HK-2 (cell line): Measurements from ENCODE around the gene SORCS3.
A peak's percentile ranks its signal among the peaks of the same experiment; 100 is the strongest.

Experiments used
- DNase-seq: peaks from one replicate; pipeline ENCODE4 v3.0.0-alpha.2; 2018; ENCODE audit not compliant: unreplicated experiment

SORCS3 gene

DNA sequence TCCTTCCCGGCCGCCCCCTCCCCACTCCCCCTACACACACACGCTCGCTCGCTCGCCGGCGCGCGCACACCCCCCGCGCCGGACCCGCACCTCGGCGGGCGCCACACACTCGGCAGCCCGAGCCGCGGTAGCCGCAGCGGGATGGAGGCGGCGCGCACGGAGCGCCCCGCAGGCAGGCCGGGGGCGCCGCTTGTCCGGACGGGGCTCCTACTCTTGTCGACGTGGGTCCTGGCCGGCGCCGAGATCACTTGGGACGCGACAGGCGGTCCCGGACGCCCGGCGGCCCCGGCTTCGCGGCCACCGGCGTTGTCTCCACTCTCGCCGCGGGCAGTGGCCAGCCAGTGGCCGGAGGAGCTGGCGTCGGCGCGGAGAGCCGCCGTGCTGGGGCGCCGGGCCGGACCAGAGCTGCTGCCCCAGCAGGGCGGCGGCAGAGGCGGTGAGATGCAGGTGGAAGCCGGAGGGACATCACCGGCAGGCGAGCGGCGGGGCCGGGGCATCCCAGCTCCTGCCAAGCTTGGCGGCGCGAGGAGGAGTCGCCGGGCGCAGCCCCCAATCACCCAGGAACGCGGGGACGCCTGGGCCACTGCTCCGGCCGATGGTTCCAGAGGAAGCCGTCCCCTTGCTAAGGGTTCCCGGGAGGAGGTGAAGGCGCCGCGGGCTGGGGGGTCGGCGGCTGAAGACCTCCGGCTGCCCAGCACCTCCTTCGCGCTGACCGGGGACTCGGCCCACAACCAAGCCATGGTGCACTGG, at the start of gene SORCS3:
SORCS3 (plus strand) TSS at position 104 of the 750 bp plus-strand sequence.
- DNase-seq: no peak

DNA sequence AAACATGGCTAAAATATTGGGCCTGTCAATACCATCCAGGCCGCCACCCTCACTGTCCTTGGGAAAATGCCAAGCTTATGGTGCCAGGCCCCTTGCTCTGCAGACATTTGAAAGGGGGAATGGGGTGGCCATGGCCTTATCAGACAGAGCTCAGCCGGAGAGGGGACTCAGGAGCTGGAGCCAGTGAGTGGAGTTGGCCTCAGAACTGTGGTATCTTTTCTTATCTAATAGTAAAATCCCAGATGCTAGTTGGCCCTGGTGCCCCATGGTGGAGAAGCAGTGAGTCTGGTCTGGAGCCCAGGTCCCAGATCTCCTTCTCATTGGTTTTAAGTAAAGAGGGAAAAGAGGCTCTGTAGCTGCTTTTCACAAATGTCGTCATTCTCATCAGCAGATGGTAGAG, 49.6 kb upstream of the SORCS3 start:
- DNase-seq: no peak

DNA sequence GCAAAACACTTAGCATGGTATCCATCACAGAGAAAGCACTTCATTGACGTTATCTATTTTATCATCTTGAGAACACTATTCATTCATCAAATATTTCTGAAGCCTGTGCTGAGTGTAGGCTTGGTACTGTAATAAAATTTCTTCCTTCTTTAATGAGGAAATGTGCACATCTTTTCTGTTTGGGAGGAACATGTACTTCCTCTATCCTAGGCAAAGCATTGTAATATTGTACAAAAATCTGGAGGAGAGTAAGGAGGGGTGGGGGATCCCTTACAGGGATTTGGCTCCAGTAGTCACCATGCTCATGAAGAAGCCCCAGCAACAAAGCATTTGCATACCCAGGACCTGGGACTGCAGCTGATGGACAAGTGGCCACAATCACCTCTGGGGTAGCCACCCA, 39.9 kb upstream of the SORCS3 start:
- no peak for DNase-seq

DNA sequence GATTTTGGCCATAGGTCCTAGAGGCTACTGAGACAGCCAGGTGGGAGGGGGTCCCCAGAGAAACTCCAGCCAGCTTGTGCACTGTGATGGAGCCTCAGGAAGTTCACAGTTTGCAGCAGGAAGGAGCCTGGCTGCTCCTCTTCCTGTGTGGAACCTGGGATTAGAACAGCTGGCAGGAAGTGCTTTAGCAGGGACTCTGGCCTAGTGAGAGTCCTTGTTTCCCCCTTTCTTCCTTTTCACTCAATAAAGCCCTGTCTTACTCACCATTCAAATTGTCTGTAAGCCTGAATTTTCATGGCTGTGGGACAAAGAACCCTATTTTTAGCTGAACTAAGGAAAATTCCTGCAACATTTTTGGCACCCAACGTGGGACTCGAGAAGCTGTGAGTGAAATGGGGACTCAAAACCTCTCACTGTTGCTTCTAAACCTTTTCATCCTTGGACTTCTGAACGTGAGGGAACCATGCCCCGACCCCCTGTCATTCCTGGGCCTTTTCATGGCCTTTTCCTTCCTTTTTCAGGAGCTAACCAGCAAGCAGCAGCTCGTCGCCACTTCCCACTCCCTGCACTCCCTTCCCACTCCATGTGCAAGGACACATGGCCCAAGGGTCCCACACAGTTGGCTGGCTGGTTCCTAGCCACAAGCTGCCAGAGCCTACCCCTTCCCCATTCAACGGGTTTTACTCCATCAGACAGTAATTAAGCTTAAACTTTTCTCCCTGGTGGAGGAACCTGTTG, 32.8 kb upstream of the SORCS3 start:
- DNase-seq: no peak

DNA sequence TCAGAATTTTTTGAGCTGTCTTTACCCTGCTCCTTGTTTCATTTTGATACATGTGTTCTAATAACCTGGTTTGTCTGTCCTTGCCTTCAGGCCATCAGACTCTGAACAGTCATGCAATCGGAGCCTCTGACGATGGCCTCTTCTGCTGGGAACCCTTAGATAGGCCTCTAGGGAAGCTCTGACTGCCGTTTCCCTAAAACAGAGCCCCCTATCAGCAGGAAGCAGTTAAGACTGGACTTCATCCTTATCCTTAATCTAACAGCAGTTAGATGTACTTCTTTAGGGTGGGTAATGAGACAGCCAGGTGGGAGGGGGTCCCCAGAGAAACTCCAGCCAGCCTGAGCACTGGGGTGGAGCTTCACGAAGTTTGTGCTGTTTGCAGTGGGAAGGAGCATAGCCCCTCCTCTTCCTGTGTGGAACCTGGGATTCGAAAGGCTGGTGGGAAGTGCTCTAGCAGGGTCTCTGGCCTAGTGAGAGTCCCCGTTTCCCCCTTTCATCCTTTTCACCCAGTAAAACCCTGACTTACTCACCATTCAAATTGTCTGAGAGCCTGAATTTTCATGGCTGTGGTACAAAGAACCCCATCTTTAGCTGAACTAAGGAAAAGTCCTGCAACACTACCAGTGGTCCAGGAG, 28.4 kb upstream of the SORCS3 start:
- DNase-seq: no peak

DNA sequence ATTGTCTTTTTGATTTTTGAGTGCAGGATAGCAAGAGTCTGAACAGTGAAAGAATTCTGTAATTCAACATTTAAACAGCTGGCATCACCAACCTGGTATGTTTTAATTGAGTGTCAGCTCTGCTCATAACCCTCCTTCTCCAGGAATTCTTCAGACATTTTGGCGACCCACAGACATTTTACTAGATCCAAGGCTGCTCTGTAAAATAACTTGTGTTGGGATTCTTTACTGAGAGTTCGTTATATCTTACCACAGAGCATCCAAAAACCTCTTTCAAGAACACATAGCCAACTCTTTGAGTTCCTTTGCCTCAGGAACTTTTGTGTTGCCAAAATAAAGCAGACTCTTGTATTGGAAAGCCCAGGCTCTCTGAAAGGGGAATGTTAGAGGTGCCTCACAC, 27.7 kb upstream of the SORCS3 start:
- no peak for DNase-seq

DNA sequence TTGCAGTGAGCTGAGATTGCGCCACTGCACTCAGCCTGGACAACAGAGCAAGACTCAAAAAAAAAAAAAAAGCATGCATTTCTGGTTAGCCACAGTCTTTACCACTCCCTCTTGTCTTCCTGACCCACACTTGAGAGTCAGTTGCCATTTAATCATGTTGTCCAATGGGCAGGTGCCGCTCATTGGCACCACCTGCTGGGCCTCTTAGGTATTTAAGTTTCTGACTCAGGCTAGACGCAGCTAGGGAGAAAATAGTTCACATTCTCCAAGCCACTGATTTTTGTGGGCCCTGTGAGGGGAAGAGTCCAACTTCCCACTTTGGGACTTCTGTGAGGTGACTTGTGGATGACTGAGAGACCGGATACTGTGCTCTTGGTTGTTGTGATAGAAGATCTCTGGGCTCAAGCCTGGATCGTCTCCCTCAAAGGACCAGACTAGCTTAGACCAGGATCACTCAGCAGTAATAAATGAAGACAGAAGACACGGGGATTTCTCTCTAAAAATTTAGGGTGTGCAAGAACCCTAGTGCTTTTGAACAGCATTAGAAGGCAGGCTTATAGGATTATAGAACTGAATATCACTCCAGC, 26.8 kb upstream of the SORCS3 start:
- peak; percentile 46 for DNase-seq

DNA sequence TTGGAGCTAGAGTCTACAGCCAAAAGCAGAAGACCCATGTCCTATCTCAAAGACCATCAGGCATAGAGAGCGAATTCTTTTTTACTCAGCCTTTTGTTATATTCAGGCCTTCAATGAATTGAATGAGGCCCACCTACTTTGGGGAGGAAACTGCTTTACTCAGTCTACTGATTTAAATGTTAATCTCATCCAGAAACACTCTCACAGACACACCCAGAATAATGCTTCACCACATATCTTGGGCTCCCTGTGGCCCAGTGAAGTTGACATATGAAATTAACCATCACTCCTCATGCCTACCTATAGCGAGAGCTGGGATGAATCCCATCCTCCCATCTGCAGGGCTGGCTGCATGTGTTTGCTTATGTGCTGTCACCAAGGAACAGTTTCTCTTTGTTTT, 26.0 kb upstream of the SORCS3 start:
- no peak for DNase-seq

DNA sequence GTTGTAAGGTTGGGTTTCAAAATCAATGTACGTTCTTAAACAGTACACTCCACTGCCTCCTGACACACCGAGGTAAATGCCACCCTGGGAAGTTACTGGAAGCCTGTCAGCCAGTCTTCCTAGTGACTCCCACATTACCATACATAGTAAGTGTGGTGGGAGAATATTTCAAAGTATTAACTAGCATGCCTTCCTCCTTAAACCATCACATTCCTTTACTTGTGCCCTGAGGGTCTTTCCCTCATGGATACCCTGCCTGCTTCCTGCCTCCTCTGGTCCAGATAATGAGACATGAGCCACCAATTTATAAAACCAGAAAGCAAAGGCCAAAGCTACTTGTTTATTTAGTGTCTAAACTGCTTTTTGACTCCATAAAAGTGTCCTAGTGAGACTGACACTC, 23.3 kb upstream of the SORCS3 start:
- DNase-seq: no peak

DNA sequence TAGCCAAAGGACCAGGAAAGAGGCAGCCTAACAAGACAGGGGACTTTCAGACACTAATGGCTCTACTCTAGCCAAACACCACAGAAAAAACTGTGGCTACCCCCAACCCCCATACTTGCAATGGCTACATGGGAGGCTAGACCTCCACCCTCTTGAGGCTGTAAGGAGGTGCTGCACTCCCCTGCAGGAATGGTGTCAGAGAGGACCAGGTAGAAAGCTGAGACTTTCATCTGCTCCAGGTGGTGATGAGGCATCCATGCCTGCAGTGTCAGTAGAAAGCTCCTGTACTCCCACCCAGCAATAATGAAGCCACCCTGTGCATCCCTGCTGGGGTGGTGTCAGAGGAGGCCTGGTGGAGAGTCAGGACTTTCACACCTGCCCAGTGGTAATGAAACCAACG, 18.9 kb upstream of the SORCS3 start:
- no peak for DNase-seq

DNA sequence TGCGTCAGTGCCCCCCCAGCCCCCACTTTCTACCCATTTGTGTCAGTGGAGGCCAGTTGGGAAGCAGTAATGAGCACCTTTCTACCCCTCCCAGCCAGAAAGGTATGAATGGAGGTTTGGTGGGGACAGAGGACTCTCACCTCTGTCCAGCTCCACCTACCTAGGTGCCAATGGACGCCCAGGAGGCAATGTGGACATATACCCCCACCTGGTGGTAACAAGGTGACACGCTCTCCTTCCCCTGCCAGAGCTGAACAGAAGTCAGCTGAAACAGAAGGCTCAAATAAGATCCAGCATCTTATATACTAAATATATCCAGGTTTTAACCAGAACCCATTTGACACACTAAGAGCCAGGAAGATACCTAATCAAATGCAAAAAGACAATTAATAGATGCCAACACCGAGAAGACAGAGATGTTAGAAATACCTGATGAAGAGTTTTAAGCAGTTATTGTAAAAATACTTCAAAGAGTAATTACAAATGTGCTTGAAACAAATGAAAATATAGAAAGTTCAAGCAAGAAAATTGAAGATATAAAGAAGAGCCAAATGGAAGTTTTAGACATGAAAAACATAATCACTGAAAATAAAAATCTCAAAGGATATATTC, 18.4 kb upstream of the SORCS3 start:
- DNase-seq: peak; percentile 30

DNA sequence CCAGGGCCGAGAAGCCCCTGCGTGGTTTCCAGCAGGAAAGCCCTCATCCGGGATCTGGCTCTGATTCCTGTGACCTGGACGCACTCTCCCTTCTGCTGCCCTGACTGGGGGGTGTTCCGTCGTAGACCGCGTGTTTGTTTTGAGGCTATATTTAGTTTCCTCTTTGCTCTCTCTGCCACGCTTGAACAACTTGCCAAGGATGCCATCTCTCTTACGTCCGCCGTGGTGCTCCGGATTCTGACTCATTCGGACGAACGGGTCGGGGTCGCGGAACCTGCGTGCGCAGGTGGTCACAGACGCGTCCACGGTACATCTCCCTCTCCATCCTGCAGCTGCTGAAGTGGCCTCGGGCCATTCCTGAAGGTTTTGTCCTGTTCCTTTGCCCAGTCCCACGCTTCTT, 10.4 kb upstream of the SORCS3 start:
- DNase-seq: no peak

DNA sequence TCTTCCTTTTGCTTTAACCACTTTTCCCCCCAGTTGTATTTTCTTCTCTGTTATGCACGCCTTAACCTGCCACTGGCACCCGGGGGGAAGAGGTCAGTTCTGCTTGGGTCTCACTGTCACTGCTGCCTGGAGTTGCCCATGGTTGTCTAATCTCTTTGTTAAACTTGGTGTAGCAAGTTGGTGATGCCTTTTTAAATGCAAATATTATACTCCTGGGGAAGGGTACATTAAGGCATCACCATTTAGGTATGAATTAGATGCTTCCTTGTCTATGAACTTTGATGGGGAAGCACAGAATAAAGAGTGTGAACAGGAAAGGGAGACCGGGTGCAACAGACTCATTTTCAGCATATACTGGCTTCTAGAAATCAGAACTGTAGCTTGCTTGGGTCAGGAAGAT, 9.1 kb upstream of the SORCS3 start:
- DNase-seq: no peak

DNA sequence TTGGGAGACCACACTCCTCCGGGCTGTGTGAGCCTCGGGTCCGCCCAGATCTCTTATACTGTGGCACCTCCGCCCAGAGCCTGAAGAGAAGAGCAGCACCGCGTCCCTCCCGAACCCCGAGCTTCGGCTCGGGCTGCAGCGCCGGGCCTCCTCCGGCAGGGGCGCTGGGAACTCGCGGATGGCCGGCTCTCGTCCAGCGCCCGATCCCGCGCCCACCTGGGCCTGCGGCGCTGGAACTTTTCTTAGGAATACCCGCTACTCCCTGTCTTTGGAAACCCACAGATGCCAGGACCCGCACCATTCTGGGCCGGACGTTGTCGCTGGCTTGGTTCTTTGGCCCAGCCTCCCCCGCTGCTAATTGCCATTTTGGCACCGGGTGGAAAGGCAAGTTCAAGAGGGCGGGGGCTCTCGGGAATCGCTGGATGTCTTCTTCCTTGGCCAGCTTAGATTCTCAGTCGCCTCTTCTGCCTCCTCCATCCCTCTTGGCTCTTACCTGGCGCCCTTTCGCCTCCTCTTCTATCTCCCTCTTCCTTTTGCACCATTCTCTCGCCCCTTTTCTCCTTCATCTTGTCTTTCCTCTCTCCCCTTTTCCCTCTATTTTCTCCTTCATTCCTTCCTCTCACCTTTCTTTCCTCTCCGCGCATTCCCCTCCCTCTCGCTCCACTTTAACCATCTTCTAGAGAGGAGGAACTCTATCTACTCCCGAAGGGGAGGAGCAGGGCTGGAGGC, 2.1 kb upstream of the SORCS3 start:
- no peak for DNase-seq

DNA sequence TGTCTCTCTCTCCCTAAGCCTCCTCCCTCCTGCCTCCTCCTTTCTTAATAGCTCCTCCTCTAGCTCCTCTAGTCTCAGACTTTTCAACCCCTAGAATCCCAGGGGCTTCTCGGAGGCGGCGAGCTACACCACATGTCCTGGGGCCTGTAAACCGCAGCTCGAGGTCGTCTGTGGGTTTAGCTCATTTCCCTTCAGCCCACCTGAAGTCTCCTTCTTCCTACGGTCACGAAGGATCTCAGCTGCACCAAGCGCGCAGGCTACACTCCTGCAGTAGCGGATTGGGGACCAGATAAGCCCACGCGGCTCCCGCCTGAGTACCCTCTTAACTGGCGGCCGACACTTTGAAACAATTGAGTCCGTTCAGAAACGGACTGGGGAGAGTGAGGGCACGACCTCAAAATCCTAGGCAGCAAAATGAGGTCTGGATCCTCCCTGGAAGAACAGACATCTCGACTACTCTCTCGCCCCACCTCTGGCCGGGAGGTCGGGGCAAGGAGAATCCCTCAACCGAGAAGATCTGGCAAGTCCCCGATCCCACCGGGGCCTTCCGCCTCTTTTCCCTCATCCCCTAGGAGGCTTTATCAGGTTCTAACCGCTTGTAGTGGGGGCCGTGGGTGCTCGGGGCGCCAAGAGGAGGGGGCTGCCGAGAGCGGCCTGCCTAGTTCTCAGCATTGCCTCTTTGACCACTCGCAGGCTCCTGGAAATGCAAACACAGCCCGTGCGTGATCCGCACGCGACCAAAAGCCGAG, 1.3 kb upstream of the SORCS3 start:
- no peak for DNase-seq

DNA sequence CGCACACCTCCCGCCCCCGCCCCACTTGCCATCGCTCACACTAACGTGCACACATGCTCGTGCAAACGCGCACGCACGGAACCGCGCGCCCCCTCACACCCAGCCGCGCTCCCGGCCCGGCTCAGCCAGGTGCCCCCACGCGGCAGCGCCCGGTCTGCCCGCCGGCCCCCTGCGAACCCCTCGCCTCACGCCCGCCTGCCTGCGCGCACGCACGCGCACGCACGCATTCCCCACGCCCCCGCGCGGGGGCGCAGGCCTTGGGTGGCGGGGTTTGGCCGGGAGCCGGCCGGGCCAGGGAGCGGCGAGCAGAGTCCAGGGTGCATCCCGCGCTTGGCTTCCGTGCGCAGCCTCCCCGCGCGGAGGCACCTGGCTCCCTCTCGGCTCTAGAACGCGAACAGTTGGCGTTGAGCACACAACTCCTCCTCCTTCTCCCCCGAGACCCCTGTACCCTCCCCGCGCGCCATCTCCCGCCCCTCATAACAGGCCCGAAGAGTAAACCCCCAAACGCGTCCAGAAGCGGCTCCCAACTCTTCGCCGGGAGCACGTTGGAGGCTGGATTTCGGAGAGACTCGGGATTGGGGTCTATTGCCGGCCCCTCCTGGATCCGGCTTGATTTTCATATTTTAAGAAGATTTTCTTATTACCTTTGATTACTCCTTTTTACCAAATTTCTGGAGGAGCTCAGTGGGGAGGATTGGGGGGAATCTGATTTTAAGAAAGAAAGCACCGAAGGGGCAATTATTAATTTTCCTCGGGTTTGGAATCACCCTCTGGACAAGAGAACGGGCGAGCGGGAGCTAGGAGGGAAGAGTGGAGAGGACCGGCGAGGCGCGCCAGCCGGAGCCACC, 527 bp upstream of the SORCS3 start:
- DNase-seq: no peak

DNA sequence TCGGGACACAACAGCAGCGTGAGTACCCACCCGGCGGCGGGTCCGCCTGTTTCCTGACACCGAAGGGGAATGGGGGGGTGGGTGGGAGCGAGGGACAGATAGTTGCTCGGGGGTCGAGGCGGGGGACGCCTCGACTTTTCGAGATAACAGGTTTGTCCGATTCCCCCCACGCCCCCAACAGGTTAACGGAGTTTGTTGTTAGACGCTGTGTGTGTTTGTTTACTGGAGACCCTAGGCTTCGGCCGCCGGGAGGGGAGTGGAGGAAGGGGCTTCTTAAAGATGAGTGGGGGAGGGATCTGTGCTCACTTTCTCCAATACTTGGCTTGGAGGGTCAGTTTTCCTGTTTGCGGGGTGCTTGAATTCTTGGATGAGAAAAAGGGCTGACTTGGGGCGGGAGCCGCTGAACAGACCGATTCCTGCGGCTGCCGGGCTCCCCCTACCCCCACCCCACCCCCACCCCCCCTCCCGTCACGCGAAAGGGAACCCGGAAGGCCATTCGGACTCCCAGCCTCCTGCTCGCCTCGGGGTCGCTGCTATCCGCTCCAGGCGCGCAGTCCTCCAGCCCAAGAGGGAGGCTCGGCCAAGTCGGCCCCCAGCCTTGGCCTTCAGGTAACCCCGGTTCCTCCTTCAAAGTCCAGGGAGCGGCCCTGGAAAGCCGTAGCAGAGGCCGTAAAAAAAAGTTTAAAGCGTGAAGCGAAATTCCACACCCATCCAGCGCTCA, 1.0 kb downstream of the SORCS3 start:
- no peak for DNase-seq

DNA sequence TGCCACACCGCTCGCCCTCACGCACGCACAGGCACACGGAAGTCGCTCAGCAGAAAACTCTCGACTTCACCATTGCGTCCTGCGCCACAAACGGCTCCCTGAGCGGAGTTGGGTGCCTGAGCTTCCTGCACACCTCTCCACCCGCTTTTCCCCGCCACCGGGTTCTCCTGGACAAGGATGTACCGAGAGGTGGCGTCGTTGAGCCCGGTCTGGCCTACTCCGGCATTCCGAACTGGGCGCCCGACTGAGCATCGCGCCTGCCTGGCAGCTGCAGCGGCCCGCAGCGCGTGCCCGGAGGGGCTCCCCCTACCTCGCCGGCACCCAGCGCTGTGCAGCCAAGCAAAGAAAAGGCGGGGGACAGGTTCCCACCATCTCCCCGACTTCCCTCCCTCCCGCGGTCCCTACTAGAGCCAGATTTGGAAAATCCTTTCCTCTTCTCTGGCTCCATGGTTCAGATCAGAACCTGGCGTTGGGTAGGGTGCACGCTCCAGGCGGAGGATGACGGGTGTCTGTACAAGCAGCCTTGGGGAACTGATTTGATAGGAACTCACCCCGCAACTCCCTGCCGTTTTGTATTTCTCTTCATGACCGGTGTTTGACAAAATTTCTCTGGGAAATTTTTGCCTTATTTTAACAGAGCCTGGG, 1.7 kb downstream of the SORCS3 start:
- DNase-seq: peak; percentile 42

DNA sequence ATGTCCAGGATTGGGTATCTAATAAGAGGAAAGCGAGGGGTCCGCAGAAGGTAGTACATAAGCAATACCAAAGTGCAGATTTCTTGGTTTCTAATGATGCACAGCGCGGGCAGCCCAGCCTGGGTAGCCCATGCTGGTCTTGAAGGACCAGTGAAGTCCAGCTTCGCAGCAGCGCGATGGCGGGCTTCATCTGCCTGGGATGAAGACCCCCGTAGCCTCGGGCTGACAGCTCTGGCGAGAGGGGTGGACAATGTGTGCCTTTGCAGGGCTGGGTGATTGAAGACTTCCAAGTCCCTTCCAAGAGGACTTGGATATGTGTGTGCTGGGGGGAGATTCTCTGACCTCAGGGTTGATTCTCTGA, 2.2 kb downstream of the SORCS3 start:
- DNase-seq: no peak
